HG02610 (cell line): ENCODE results near the gene EMX1.
A peak's percentile ranks its signal among the peaks of the same experiment; 100 is the strongest.

Experiments used
- ATAC-seq: cut with Tn5 transposase; IDR thresholded peaks from one replicate; pipeline ENCODE4 v1.9.1; 2021; ENCODE audit warnings: mild to moderate bottlenecking, moderate library complexity; ENCODE audit not compliant: unreplicated experiment

Gene EMX1

DNA sequence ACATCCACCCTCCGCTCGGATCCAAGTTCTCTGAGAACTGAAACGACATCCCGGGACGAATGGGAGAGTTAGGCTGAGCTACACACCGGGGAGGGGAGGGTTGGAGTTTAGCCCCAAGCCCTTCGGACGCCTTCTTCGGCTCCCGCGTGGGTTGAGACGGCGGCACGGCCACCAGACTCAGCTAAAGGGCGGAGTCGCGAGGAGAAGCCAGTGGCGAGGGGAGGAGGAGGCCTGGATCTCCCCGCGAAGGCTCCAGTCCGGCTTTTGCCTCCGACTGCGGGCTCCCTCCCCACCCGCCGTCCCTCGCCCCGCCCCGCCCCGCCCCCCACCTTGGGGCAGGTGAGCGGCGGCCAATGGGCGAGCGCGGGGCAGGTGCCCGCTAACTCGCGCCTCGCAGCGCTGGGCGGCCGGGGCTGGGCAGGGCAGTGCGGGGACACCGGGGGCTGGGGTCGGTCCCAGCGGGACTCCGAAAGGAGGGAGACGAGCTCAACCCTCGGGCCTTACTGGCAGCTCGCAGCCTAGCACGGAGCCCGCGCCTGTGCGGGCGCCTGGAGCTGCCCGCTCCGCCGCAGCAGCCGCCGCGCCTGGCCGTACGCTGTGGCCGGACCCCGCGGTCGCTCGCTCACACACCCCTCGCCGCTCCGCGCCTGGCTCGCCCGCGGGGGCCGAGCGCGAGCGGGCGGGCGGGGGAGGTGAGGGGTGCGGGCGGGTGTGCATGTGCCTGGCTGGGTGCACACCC is at the start of gene EMX1:
Gene EMX1 (plus strand): TSS at position 382 of the 739 bp plus-strand sequence. CDS start 334 bp downstream, at position 716.
- ATAC-seq = peak; percentile 42

GRCh38 chr2:72871060-72871459 is 46.3 kb upstream of the EMX1 start:
- no peak for ATAC-seq

DNA sequence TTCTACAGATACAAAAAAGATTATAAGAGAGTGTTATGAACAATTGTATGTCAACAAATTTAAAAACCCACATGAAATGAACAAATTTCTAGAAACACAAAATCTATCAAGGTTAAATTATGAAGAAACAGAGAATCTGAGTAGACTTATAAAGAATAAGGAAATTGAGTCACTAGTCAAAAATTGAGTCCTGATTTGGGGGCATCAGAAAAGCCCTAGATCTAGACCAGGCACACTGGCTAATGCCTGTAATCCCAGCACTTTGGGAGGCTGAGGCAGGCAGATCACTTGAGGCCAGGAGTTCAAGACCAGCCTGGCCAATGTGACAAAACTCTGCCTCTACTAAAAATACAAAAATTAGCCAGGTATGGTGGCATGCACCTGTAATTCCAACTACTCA is 45.4 kb upstream of the EMX1 start:
- no peak for ATAC-seq

DNA sequence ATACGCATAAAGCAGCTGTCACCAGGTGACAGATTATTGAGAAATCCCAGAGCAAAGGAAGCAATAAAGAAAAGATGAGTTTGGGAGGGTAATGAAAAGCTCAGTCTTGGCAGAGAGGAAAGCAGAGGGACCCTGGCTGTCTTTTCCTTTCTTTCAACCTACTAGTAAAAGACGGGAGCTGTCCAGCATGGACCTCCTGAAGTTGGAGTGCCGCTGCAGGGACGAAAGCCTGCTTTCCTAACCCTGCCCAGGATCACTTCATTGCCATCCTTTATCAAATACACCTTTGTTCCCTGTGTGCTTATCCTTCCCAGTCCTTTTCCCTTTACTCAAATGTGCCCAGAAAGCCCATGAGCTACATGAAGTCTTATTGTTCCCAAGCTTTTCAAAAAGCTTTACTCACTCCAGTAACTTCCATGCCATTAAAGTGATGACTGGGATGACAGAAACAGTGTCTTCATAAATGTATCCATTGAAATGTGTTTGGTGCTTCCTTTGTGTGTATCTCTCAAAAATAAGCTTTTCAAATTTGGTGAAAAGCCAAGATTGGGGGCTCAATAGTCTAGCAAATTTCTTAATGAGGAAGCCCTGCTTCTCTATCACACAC is 33.9 kb upstream of the EMX1 start:
- no peak for ATAC-seq

- no peak for ATAC-seq
These were observed 30.8 kb upstream of the EMX1 start for GRCh38 chr2:72886505-72887031.

DNA sequence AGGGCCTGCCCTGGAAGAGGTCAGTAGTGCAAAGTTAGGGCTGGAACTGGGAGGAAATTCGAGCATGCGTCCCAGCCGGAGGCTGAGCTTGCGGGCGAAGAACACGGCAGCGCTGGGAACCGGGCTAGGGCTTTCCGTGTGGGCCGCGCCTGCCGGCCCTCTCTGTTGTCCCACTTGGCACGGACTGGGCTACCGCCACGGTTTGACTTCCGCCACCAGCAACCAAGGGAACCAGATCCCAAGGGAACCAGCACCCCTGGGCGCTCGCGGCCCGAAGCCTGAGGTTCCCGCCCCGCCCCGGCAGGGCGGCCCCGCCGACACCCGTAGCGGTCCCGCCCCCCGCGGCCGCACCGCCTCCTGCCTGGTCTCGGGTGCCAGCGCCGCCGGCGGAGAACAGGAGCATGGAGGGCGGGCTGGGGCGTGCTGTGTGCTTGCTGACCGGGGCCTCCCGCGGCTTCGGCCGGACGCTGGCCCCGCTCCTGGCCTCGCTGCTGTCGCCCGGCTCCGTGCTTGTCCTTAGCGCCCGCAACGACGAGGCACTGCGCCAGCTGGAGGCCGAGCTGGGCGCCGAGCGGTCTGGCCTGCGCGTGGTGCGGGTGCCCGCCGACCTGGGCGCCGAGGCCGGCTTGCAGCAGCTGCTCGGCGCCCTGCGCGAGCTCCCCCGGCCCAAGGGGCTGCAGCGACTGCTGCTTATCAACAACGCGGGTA is 30.1 kb upstream of the EMX1 start, which contains the start of gene SPR:
Gene SPR (plus strand): TSS at position 377 of the 708 bp plus-strand sequence. CDS start 25 bp downstream, at position 402.
- peak; percentile 91 for ATAC-seq

DNA sequence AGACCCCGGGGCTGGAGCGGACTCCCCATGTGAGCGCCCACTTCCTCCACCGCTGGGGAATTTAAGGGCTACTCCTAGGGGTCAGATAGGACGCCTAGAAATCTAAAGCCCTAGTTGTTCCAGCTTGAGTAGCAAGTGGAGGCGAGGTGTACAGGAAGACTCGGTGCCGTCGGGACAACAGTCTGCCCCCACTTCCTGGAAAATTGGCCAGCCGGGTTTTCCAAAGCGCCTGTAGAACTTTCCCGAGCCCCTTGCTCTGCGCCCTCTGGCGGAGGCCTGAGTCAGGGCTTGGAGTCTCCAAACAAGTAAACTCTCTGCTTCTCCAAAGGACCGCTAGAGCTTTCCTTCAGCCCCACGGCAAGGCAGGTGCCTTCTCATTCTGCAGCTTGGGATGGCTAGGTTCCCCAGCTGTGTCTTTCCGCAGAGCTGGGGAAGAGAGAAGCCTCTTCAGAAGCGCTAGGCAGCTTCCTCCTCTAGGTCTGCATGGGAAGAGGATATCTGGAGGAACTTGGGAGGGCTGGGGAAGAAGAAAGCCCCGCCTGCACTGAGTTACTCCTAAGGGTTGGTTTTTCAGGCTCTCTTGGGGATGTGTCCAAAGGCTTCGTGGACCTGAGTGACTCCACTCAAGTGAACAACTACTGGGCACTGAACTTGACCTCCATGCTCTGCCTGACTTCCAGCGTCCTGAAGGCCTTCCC is 29.4 kb upstream of the EMX1 start:
- peak; percentile 31 for ATAC-seq

GRCh38 chr2:72888438-72889202 is 28.7 kb upstream of the EMX1 start:
- ATAC-seq = no peak

DNA sequence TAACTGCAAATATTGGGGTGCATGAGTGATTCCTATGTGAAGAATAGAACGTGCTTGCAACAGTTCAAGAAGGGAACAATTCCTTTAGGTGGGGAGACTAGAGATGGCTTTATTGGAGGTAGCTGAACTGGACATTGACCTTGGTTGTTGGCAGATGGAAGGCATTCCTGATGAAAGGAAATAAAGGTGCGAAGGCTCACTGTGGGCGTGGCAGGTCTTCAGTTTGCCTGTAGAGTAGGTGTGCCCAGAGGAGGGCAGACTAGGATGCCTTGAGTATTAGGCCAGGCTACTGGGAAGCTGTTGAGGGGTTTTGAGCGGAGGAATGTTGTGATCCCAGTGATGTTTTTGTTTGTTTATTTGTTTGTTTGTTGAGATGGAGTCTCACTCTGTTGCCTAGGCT is 27.3 kb upstream of the EMX1 start:
- no peak for ATAC-seq

- no peak for ATAC-seq
These were observed 26.1 kb upstream of the EMX1 start for GRCh38 chr2:72891091-72891818.

GRCh38 chr2:72892506-72893173 is 24.7 kb upstream of the EMX1 start:
- peak; percentile 55 for ATAC-seq

DNA sequence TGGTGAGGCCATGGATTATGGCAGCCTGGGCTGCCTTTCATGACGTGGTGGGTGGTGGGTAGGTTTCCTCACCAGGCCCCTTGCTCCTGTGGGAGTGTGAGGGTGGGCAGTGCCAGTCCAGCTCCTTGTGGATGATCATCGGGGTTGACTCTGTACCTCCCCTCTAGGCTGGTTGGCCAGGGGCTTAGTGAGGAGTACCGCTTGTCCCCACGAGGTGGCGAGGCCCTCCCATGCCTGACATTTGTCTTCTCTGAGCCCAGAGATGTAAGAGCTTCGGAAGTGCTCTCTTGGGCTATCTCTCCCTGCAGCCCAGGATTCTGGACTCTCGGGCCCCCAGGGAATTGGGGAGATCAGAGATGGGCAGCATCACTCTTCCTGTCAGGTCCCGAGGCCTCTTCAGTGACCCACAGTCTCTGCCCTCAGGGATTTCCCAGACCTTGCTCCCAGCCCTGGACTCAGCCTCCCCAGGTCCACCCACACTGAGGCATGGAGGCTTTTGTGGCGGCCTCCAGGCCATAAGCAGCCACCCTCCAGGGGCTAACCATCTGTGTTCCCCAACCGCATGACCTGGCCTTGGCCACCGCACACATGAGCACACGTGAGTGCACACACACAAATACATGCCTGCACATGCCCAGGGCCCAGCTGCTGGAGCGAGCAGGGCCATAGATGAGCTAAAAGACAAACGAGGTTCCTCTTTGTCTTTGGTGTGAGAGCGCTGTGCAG is 23.6 kb upstream of the EMX1 start:
- ATAC-seq = peak; percentile 65

DNA sequence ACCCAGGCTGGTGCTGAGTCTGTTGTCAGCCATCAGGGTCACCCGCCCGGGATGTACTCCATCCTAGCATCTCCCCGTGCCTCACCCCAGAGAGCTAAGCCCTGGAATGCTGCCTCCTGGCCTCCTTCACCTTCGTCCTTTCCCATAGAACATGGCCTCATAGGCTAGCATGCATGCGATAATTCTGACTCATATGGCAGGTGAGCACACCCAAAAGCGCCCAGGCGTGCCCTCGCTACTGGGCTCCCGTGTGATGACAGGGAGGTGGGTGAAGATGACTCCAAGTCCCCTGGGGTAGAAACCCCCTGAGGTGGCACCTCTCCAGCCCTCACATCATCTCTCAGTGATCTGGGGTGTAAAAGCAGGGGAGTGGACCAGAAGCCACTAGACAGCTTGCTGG is 22.8 kb upstream of the EMX1 start:
- ATAC-seq = peak; percentile 26

DNA sequence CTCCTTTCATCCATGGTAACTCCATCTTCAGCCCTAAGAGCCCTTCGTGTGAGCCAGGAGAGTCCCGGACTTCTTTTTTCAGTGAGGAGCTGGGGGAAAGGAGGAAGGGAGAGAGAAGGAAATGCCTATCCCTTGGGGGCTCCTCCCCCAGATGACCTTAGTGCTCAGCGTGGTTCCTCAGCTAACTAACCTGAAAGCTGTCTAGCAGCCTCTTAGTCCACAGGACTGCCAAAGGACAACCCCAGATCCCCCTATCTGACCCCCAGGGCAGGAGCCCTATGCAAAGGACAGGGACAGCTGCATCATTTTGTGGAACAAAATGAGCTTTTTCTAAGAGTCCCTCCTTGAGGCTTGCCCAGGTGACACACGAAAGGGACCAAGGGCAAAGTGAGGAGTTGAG is 22.2 kb upstream of the EMX1 start:
- ATAC-seq = no peak

GRCh38 chr2:72895759-72896281 is 21.5 kb upstream of the EMX1 start:
- no peak for ATAC-seq

GRCh38 chr2:72896446-72896845 is 20.9 kb upstream of the EMX1 start:
- ATAC-seq = no peak

DNA sequence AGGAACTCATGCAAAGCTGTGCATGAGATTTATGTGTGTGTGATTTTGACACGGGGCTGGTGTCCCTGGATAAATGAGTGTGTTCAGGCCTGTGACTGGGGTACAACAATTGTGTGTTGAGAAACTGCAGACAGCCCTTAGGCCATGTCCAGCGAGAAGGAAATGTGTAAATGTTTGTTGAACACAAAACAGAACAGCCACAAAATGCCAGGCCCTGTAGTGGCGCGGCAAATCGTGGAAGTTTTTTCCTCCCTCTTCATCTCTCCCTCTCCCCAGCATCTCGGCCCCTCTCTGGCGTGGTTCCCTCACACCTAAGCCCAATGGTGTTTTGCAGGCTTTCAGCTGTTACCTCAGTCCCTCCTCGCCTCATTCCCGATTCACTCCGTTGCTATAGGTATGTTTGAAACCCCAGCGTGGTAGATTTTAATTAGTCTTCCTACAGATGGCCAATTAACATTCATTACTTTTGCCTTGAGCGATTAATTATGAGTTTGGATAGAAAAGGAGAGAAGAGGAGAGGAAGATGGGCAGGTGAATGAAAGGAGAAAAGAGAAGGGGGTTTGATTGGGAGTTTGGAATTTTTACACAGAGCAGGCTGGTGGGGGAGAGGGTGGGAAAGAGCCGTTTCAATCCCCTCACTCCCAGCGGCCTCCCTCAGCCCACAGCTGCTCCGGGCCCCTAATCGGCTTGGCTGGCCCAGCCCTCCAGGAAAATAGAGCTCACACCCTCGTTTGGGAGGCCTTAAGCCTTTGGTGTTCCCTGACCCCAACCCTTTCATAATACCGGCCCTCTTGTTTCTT is 19.3 kb upstream of the EMX1 start:
- no peak for ATAC-seq

DNA sequence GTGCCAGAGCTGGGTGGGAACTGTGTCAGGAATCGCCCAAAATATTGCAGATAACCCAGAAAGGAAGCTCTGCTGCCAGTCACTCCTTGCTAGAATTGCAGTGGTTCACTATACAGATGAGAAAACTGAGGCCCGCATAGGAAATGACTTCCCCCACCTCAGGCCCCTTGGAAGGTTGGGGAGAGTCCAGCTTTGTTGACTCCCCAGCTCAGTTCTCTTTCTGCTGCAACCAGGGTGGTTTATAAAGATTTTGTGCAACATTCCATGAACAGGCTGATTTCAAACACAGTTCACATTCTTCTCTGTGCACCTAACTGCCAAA is 18.8 kb upstream of the EMX1 start:
- ATAC-seq = no peak
